Esophagus muscularis mucosa (tissue), 4 donors: ENCODE data around the gene CTCF.

Experiments used
- EP300 ChIP-seq: sonication (generic); formaldehyde crosslinking; IDR thresholded peaks from one replicate; pipeline ENCODE4 v1.6.1; 2017; ENCODE audit warnings: antibody characterized with exemption
- POLR2A ChIP-seq: fragments of 450-650 bp; IDR thresholded peaks from one replicate; pipeline ENCODE4 v1.6.1; 2017; ENCODE audit warnings: antibody characterized with exemption, moderate library complexity, mild to moderate bottlenecking, low read depth
- TF ChIP-seq, protein P1 (sequence below), 3 experiments: fragments of 200-600 bp in 2 of 3; fragments of 450-650 bp in 1 of 3; sonication (generic) in 2 of 3; IDR thresholded peaks; one replicate each; pipeline ENCODE4 v1.5.1; 2017 to 2019; ENCODE audit warnings: antibody characterized with exemption in 3 of 3, mild to moderate bottlenecking in 2 of 3, moderate library complexity in 1 of 3

DNA sequence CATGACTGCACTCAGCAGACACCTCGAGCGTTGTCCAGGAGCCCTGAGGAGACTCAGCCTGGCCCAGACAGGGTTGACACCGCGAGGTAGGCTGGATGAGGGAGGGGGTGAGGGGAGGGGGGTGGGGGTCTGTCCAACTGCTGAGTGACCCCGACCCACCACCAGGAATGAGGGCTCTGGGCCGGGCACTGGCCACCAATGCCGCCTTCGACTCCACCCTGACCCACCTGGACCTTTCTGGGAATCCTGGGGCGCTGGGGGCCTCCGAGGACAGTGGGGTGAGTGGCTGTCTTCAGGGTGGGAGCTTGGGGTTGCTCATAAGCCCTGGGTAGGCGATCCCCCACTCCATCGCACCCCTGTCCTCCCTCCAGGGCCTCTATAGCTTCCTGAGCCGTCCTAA lies 85.4 kb downstream of the CTCF start:
- TF ChIP-seq, protein P1, sequence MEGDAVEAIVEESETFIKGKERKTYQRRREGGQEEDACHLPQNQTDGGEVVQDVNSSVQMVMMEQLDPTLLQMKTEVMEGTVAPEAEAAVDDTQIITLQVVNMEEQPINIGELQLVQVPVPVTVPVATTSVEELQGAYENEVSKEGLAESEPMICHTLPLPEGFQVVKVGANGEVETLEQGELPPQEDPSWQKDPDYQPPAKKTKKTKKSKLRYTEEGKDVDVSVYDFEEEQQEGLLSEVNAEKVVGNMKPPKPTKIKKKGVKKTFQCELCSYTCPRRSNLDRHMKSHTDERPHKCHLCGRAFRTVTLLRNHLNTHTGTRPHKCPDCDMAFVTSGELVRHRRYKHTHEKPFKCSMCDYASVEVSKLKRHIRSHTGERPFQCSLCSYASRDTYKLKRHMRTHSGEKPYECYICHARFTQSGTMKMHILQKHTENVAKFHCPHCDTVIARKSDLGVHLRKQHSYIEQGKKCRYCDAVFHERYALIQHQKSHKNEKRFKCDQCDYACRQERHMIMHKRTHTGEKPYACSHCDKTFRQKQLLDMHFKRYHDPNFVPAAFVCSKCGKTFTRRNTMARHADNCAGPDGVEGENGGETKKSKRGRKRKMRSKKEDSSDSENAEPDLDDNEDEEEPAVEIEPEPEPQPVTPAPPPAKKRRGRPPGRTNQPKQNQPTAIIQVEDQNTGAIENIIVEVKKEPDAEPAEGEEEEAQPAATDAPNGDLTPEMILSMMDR (IDR thresholded peaks at IDR 0.05), result no peak
- TF ChIP-seq POLR2A, result no peak
- no peak for TF ChIP-seq EP300
